GM18867 (cell line): ENCODE results near the gene PDCD2L.
A peak's percentile ranks its signal among the peaks of the same experiment; 100 is the strongest.
"Not testable (repeated sequence)": the region's sequence is repeated elsewhere in the genome, so short reads cannot be mapped to it uniquely, and the experiment has no call there.

ENCODE experiments used
- ATAC-seq: cut with Tn5 transposase; IDR thresholded peaks from one replicate; pipeline ENCODE4 v1.9.1; 2021; ENCODE audit warnings: mild to moderate bottlenecking, moderate library complexity; ENCODE audit not compliant: unreplicated experiment

PDCD2L gene

GRCh38 chr19:34409189-34410164, 5.3 kb downstream of the PDCD2L start:
- ATAC-seq: peak; percentile 46

- ATAC-seq: no peak
Observed at GRCh38 chr19:34411216-34411615, 7.0 kb downstream of the PDCD2L start.

DNA sequence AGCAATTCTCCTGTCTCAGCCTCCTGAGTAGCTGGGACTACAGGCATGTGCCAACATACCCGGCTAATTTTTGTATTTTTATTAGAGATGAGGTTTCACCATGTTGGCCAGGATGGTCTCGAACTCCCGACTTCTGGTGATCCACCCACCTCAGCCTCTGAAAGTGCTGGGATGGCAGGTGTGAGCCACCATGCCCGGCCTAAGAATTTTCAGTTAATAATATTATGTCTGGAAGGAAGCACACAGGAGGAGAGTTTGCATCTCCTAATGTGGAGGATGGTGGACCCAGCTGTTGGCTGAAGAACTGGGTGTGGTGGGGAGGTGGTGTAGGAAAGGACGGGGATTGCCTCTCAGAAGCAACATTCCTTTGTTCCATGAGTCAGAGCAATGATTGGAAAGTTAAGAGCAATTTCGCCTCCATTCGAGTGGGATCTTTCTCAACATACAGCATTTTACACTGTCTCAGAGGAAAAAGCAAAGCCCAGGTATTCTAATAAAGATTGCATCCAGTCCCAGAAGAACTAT, 11.9 kb downstream of the PDCD2L start:
- ATAC-seq: no peak

GRCh38 chr19:34418300-34418699, 14.1 kb downstream of the PDCD2L start:
- ATAC-seq: no peak

- no peak for ATAC-seq
Observed at GRCh38 chr19:34426096-34426661, 22.0 kb downstream of the PDCD2L start.

DNA sequence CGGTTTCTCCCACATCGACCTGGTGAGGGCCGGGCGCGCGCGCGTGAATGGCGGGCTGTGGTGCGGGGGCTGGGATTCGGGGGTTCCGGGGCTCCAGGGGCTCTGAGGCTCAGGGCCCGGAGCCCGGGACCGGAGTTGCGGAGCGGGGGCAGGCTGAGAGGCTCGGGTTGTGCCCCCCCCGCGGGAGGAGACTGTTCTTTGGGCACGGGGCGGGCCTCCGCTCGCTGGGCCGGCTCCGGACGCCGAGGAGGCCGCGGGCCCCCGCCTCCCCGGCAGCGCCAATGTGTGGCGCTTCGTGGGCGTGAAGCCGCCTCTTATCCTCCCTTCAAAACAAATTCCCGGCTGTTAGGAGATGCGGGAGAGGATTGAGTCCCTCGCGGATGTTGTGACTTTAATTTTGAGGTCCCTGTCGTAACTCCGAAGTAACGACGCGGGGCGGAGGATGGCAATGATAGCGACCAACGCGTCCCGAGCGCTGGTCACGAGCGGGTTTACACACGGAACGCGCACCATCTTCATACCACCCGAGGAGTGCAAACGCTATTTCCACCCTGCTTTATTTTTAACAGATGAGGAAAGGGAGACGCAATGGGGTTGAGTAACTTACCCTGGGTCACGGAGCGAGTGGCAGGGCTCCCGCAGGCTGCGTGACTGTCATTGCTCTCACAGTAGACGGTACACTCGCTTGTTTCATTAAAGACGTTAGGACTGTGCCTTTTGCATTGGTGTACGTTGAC, 24.5 kb downstream of the PDCD2L start:
- ATAC-seq: peak; percentile 38

GRCh38 chr19:34429553-34429952, 25.4 kb downstream of the PDCD2L start:
- ATAC-seq: no peak

DNA sequence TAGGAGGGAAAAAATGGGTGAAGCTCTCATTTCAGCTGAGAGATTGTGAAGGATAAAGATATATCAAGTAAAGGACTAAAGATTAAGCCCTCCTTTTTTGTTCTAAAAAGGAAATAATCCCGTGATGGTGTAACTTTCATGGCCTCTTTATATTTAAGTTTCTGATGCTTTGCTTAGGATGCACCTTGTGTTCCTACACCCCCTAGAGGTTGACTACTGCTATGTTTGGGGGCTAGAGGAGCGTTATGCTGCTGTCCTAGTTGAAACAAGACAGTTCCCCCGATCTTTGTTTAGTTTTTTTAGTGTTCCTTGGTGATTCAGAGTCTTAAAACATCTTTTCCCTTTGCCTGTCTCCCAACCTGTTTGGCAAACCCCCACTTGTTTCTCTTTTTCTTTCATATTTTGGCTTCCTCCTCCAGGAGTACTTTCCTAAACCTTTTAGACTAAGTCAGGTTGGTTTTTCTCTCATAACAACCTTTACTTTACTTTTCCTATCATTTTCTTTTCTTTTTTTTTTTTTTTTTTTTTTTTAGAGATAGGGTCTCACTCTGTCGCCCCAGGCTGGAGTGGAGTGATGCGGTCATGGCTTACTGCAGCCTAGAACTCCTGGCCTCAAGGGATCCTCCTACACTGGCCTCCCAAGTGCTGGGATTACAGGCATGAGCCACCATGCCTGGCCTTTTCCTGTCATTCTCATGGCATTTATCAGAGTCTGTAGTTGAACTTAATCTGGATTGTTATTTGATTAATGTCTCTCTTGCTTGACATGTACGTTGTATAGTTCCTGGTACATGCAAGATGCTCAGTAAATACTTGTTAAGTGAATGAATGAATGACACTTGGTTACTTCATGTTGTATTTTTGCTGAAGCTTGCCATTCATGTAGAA, 26.8 kb downstream of the PDCD2L start:
- no peak for ATAC-seq

DNA sequence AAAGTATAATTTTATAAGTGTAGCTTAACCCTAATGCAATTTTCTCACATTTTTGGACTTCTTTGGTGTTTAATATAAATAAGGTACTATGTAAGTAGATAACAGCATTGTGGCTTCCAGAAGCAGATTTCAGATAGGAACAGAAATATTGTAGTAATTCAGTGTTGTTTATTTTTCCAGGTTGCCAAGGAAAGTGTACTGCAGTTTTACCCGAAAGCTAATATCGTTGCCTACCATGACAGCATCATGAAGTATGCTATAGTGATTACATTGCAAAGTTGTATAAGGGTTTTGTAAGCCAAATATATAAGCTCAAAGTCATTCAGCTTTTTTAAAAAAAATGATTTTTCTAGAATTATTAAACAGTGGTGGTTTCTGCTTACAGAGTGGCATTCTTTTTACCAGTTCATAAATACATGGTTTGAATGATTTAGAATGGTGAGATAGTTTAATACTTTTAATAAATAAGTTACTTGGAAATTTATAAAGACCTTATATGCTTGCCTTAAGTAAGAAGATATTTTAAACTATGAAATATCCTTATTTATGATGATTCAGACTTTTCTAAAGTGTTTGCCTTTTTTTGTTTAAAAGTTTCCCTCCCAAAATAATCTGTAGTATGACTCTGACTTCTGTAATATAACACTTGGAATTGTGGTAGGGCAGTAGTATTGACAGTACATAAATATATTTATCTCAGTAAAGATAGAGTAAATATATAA, 27.6 kb downstream of the PDCD2L start:
- no peak for ATAC-seq

DNA sequence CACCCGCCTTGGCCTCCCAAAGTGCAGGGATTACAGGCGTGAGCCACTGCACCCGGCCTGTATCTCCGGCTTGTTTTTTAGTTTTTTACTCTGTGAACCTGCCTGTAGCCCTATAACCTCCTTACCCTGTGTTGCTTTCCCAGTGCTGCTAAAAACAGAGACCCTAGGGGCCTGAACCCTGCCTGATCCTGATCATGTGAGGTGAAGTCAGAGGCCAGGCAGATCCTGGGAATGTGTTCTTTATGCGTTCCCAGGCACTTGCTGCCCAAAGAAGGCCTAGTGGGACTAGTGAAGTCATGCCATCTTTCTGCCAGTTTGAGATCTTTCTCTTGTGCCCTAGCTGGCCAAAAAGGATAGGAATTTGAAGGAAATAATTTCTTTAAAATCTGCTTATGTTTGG, 28.6 kb downstream of the PDCD2L start:
- no peak for ATAC-seq

GRCh38 chr19:34436716-34437115, 32.5 kb downstream of the PDCD2L start:
- no peak for ATAC-seq

- no peak for ATAC-seq
Observed at GRCh38 chr19:34448191-34448590, 44.0 kb downstream of the PDCD2L start.

DNA sequence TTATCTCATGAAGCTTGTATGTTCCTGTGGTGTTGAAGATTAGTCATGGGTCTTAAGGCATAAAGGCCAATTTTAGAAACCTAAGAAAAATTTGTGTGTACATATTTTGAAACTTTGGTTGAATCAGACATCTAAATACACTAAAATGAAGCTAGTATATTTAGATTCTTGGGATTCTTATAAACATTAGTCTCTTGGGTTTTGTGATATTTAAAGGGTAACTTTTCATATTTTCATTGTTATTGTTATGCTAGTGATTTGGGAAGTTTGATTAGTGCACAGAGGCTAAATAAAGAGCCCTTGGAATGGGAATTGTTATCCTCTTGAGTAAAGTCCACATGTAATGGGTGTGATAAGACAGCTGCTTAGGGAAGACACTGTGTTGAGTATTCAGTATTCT, 48.5 kb downstream of the PDCD2L start:
- no peak for ATAC-seq

GRCh38 chr19:34454091-34454490, 49.9 kb downstream of the PDCD2L start:
- ATAC-seq: no peak

- no peak for ATAC-seq
Observed at GRCh38 chr19:34454685-34455084, 50.5 kb downstream of the PDCD2L start.

DNA sequence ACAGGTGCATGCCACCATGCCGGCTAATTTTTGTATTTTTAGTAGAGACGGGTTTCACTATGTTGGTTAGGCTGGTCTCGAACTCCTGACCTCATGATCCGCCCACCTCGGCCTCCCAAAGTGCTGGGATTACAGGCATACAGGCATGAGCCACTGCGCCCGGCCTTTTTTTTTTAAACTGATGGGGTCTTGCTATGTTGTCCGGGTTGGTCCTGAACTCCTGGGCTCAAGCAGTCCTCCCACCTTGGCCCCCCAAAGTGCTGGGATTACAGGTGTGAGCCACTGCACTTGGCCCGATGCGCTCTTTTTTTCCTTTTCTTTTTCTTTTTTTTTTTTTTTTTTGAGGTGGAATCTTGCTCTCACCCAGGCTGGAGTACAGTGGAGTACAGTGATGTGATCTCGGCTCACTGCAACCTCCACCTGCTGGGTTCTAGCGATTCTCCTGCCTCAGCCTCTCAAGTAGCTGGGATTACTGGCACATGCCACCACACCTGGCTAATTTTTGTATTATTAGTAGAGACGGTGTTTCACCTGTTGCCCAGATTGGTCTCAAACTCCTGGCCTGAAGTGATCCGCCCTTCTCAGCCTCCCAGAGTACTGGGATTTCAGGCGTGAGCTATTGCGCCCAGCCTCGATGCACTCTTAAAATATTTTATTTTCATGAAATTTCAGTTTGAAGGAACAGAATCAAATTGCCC, 51.7 kb downstream of the PDCD2L start:
- ATAC-seq: not testable (repeated sequence)

- no peak for ATAC-seq
Observed at GRCh38 chr19:34457446-34457845, 53.2 kb downstream of the PDCD2L start.

DNA sequence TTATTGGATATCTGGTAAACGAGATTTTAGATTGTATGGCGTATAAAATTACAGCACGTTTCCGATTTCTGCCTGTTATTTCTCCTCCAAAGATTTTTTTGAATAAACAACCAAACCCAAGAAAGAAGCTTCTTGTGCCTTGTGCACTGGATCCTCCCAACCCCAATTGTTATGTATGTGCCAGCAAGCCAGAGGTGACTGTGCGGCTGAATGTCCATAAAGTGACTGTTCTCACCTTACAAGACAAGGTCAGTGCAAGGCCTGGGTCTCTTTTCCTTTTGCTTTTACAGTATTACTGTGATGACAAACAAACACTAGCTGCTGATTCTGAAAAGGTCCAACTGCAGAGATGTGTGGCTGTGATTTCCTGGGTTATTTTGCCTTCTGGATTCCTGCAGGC, 54.5 kb downstream of the PDCD2L start:
- ATAC-seq: no peak

GRCh38 chr19:34459614-34460013, 55.4 kb downstream of the PDCD2L start:
- ATAC-seq: no peak
